Lower lobe of right lung (tissue), 2 donors: Measurements from ENCODE around the gene HENMT1. TPM values are rescaled to one million over a fixed set of nuclear protein-coding genes. Genes with fewer than 3 reads are reported as not detected.

Experiments
- ATAC-seq, 2 donors: fragments of 200-7000 bp; cut with Tn5 transposase; one replicate each; pipeline ENCODE4 v1.9.1; 2020 to 2022; ENCODE audit warnings: mild to moderate bottlenecking in 2 of 2, moderate library complexity in 2 of 2
- DNase-seq: peaks from one replicate; pipeline ENCODE4 v3.0.0-alpha.2; 2020
- H3K27ac ChIP-seq: fragments of 200-600 bp; one replicate; pipeline ENCODE4 v1.8.0; 2022
- H3K27me3 ChIP-seq: fragments of 200-600 bp; one replicate; pipeline ENCODE4 v1.8.0; 2022; ENCODE audit warnings: low read depth
- H3K36me3 ChIP-seq: fragments of 200-600 bp; one replicate; pipeline ENCODE4 v1.8.0; 2022; ENCODE audit warnings: mild to moderate bottlenecking
- H3K4me1 ChIP-seq: fragments of 200-600 bp; one replicate; pipeline ENCODE4 v1.8.0; 2022
- H3K4me3 ChIP-seq: fragments of 200-600 bp; one replicate; pipeline ENCODE4 v1.8.0; 2022; ENCODE audit warnings: mild to moderate bottlenecking
- H3K9me3 ChIP-seq: fragments of 200-600 bp; one replicate; pipeline ENCODE4 v1.8.0; 2022
- CTCF ChIP-seq: fragments of 200-600 bp; IDR thresholded peaks from one replicate; pipeline ENCODE4 v1.8.0; 2022; ENCODE audit warnings: antibody characterized with exemption, mild to moderate bottlenecking
- intact Hi-C: fragments of 100-400 bp; cut with DNase I; formaldehyde crosslinking; loops from one replicate; pipeline ENCODE4 v1.11.0; 2022
- total RNA-seq: library from RNA; stranded (reverse); fragmentation: NEBNext Ultra II Directional; extraction: Animal tissue kit (Norgen Biotek cat#: 25700); gene quantifications from one replicate; pipeline ENCODE4 v1.2.1, GENCODE V29; 2021
- donor health status: DM: no; HTN: yes; CAD: no; lungs with severe emphysema.

The HENMT1 gene
- total RNA-seq, 1 donor from 2014 or later, result 6.5 TPM

DNA sequence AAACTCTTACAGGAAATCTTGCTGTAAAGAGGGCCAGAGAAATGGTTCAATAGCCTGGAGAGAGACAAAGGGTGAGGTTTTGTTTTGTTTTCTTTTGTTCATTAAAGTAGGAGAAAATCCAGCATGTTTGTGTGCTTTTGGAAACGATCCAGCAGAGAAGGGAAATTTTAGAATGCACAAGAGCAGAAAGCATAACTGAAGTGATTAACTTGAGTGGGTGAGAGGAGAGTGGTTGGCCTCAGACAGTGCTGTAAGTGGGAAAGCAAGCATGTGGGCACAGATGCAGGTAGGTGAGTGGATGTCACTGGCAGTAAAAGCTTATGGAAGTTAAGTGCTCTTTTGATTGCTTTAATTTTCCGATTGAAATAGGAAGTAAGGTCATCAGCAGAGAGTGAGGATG, 50.8 kb downstream of the HENMT1 start:
- Histone ChIP-seq H3K9me3 (no peaks in the 10 kb centered on the region), H3K27ac (peak overlapping the region; percentile 9)
- ATAC-seq, result peak; percentile 85 to 93

DNA sequence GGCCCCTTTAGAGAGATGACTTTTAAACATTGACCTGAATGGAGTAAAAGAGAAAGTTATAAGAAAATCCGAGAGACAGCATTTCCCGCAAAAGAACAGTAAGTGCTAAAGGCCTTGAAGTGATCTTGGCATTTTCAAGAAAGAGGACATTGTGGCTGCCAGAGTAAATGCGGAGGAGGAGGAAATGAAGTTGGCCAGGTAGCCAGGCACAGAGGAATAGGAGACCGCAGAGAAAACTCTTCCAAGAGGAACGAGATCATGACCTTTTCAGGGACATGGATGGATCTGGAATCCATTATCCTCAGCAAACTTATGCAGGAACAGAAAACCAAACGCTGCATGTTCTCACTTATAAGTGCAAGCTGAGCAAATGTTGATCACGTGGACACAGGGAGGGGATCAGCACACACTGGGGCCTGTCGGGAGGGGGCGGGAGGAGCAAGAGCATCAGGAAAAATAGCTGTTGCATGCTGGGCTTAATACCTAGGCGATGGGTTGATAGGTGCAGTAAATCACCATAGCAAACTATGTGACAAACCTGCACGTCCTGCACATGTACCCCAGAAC, 51.3 kb downstream of the HENMT1 start:
- H3K4me1 ChIP-seq, result peaks cover 13% of the 10 kb centered on the region
- peaks cover 20% of the 10 kb centered on the region for H3K36me3 ChIP-seq
- peak overlapping the region; percentile 9 for H3K27ac ChIP-seq
- no peaks in the 10 kb centered on the region for H3K9me3 ChIP-seq
- H3K27me3 ChIP-seq, result no peaks in the 10 kb centered on the region
- ATAC-seq (peak; percentile 66 to 70), DNase-seq (no peak)
- no peak overlapping the region for H3K4me3 ChIP-seq
- TF ChIP-seq CTCF, result no peak
- intact Hi-C loops, result no loop called here

More for the DNA sequence above, 50.8 kb downstream of the HENMT1 start:
- Histone ChIP-seq H3K4me1 (peaks cover 13% of the 10 kb centered on the region), H3K36me3 (peaks cover 20% of the 10 kb centered on the region), H3K27me3 (no peaks in the 10 kb centered on the region), H3K4me3 (no peak overlapping the region)
- DNase-seq, result no peak
- intact Hi-C loops, result no loop called here
- no peak for TF ChIP-seq CTCF

DNA sequence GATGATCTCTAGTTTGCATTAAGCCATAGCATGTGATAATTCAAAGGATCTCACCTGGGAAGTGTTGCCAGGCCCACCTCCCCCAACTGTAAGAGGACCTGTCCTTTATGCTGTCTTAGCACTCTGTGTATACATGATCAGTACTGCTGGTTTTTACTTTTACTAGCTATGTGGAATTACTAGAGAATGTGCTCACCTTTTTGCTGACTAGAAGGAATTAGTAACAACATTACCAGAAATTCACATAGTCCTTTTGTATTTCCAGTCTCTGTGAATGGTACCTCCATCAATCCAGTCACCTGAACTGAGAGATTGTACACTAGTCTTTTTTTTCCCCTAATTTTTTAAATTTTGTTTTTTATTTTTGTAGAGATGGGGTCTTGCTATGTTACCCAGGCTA, 54.4 kb downstream of the HENMT1 start:
- H3K36me3 ChIP-seq, result peaks cover 31% of the 10 kb centered on the region
- intact Hi-C loops, result no loop called here
- no peaks in the 10 kb centered on the region for H3K27me3 ChIP-seq
- H3K4me3 ChIP-seq, result no peak overlapping the region
- H3K9me3 ChIP-seq, result no peaks in the 10 kb centered on the region
- ATAC-seq (no peak), DNase-seq (no peak)
- peaks cover 13% of the 10 kb centered on the region for H3K4me1 ChIP-seq
- no peak overlapping the region for H3K27ac ChIP-seq
- TF ChIP-seq CTCF, result no peak

- no peak overlapping the region for H3K4me3 ChIP-seq
- no peak for TF ChIP-seq CTCF
- intact Hi-C loops, result no loop called here
- ATAC-seq (no peak), DNase-seq (no peak)
- H3K27me3 ChIP-seq, result no peaks in the 10 kb centered on the region
- no peaks in the 10 kb centered on the region for H3K9me3 ChIP-seq
- no peak overlapping the region for H3K27ac ChIP-seq
- H3K4me1 ChIP-seq, result peaks cover 13% of the 10 kb centered on the region
- H3K36me3 ChIP-seq, result peaks cover 36% of the 10 kb centered on the region
Measured at GRCh38 chr1:108605633-108606032, 55.3 kb downstream of the HENMT1 start.

- no peak for ATAC-seq
- no peak overlapping the region for H3K27ac ChIP-seq
- H3K4me3 ChIP-seq, result no peak overlapping the region
- H3K36me3 ChIP-seq, result peaks cover 29% of the 10 kb centered on the region
- TF ChIP-seq CTCF, result no peak
- no peaks in the 10 kb centered on the region for H3K27me3 ChIP-seq
- no peak for DNase-seq
- no peaks in the 10 kb centered on the region for H3K4me1 ChIP-seq
- intact Hi-C loops, result no loop called here
- H3K9me3 ChIP-seq, result no peaks in the 10 kb centered on the region
Measured at GRCh38 chr1:108601708-108602410, 59.0 kb downstream of the HENMT1 start.
